Measurements from ENCODE around the gene HNRNPD.

DNA sequence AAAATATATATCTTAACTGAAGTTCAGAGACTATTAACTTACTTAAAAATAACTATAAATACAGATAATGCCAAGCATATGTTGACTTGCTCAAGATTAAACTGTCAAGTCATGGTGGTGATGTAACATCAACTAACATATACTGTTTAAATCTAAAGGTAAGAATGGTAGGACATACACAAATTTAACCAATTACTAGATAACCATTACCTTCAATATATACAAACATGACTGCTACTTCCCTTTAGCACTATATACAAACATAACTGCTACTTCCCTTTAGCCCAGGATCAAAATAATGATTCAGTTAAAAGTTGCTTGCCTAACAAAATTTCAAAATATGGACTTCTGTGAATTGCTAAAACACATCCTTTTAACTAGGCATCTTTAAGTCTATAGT is 14.9 kb downstream of the HNRNPD start:
- TF ChIP-seq, protein P1, sequence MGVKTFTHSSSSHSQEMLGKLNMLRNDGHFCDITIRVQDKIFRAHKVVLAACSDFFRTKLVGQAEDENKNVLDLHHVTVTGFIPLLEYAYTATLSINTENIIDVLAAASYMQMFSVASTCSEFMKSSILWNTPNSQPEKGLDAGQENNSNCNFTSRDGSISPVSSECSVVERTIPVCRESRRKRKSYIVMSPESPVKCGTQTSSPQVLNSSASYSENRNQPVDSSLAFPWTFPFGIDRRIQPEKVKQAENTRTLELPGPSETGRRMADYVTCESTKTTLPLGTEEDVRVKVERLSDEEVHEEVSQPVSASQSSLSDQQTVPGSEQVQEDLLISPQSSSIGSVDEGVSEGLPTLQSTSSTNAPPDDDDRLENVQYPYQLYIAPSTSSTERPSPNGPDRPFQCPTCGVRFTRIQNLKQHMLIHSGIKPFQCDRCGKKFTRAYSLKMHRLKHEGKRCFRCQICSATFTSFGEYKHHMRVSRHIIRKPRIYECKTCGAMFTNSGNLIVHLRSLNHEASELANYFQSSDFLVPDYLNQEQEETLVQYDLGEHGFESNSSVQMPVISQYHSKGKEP (tag by site-specific recombination; IDR thresholded peaks at IDR 0.05) = no peak
- TF ChIP-seq HOXA7 (CRISPR knock-in tag; IDR thresholded peaks at IDR 0.05; ENCODE audit: borderline replicate concordance) (no peak), ZIC2 (tag by site-specific recombination; IDR thresholded peaks at IDR 0.05) (no peak), SALL2 (tag by site-specific recombination; IDR thresholded peaks at IDR 0.05; ENCODE audit: borderline replicate concordance) (no peak), ZNF354C (tag by site-specific recombination; IDR thresholded peaks at IDR 0.05; ENCODE audit: borderline replicate concordance, low read depth) (no peak), SETDB1 (IDR thresholded peaks at IDR 0.05; ENCODE audit: insufficient read length, low read length) (no peak), SP2 (tag by site-specific recombination; IDR thresholded peaks at IDR 0.05) (no peak), ZNF274 (IDR thresholded peaks at IDR 0.05; ENCODE audit: low read length) (no peak), ZNF274 (tag by site-specific recombination; IDR thresholded peaks at IDR 0.05; ENCODE audit: borderline replicate concordance) (no peak), ZNF837 (tag by site-specific recombination; IDR thresholded peaks at IDR 0.05) (no peak), ZNF341 (tag by site-specific recombination; IDR thresholded peaks at IDR 0.05; ENCODE audit: low read depth) (no peak), ZBTB7A (tag by site-specific recombination; IDR thresholded peaks at IDR 0.05; ENCODE audit: low read depth) (no peak), ZNF555 (tag by site-specific recombination; conservative IDR thresholded peaks at IDR 0.05) (no peak)
- TF ChIP-seq, protein P2, sequence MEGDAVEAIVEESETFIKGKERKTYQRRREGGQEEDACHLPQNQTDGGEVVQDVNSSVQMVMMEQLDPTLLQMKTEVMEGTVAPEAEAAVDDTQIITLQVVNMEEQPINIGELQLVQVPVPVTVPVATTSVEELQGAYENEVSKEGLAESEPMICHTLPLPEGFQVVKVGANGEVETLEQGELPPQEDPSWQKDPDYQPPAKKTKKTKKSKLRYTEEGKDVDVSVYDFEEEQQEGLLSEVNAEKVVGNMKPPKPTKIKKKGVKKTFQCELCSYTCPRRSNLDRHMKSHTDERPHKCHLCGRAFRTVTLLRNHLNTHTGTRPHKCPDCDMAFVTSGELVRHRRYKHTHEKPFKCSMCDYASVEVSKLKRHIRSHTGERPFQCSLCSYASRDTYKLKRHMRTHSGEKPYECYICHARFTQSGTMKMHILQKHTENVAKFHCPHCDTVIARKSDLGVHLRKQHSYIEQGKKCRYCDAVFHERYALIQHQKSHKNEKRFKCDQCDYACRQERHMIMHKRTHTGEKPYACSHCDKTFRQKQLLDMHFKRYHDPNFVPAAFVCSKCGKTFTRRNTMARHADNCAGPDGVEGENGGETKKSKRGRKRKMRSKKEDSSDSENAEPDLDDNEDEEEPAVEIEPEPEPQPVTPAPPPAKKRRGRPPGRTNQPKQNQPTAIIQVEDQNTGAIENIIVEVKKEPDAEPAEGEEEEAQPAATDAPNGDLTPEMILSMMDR (tag by site-specific recombination; IDR thresholded peaks at IDR 0.05) = no peak
- TF ChIP-seq, protein P3, sequence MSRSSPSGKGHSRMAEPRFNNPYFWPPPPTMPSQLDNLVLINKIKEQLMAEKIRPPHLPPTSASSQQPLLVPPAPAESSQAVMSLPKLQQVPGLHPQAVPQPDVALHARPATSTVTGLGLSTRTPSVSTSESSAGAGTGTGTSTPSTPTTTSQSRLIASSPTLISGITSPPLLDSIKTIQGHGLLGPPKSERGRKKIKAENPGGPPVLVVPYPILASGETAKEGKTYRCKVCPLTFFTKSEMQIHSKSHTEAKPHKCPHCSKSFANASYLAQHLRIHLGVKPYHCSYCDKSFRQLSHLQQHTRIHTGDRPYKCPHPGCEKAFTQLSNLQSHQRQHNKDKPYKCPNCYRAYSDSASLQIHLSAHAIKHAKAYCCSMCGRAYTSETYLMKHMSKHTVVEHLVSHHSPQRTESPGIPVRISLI (tag by site-specific recombination; IDR thresholded peaks at IDR 0.05) = no peak
